Memory B cell (primary cell): ENCODE measurements around the gene DRAM2.
"Not testable (repeated sequence)": the region's sequence is repeated elsewhere in the genome, so short reads cannot be mapped to it uniquely, and the experiment has no call there.

ENCODE experiments used
- ATAC-seq: fragments of 150-1000 bp; cut with Tn5 transposase; 2 replicates; pipeline ENCODE4 v1.10.0; 2021; ENCODE audit warnings: low read depth, mild to moderate bottlenecking, moderate library complexity
- DNase-seq, 2 donors: peaks; one replicate each; pipeline ENCODE4 v3.0.0; 2022; ENCODE audit warnings: low spot score in 2 of 2
- H3K27ac Mint-ChIP-seq: one replicate; pipeline ENCODE4 v1.8.0; 2022; ENCODE audit warnings: mild to moderate bottlenecking, moderate library complexity, mixed read lengths
- H3K27me3 Mint-ChIP-seq: one replicate; pipeline ENCODE4 v1.8.0; 2022; ENCODE audit warnings: mixed read lengths
- H3K36me3 Mint-ChIP-seq: one replicate; pipeline ENCODE4 v1.8.0; 2022; ENCODE audit warnings: mild to moderate bottlenecking, mixed read lengths
- H3K4me1 Mint-ChIP-seq: one replicate; pipeline ENCODE4 v1.8.0; 2022; ENCODE audit warnings: mixed read lengths
- H3K4me3 Mint-ChIP-seq: one replicate; pipeline ENCODE4 v1.8.0; 2022; ENCODE audit warnings: mild to moderate bottlenecking, moderate library complexity, mixed read lengths
- H3K9me3 Mint-ChIP-seq: one replicate; pipeline ENCODE4 v1.8.0; 2022; ENCODE audit warnings: mixed read lengths

Gene DRAM2

GRCh38 chr1:111082421-111083203 lies 57.3 kb downstream of the DRAM2 start:
- no peaks in the 10 kb centered on the region for H3K27me3 Mint-ChIP-seq
- H3K4me1 Mint-ChIP-seq, result peaks cover 18% of the 10 kb centered on the region
- peaks cover 2% of the 10 kb centered on the region for H3K36me3 Mint-ChIP-seq
- ATAC-seq, result peak; percentile 71
- DNase-seq, result no peak
- no peak overlapping the region for H3K4me3 Mint-ChIP-seq
- peak overlapping the region; percentile 14 for H3K27ac Mint-ChIP-seq
- peaks cover 10% of the 10 kb centered on the region for H3K9me3 Mint-ChIP-seq

- not testable (repeated sequence) for H3K27ac Mint-ChIP-seq, H3K4me3 Mint-ChIP-seq, DNase-seq, ATAC-seq, H3K36me3 Mint-ChIP-seq, H3K27me3 Mint-ChIP-seq
- H3K4me1 Mint-ChIP-seq, result peaks cover 16% of the 10 kb centered on the region
- H3K9me3 Mint-ChIP-seq, result peaks cover 11% of the 10 kb centered on the region
Observed at GRCh38 chr1:111079329-111079728, 60.6 kb downstream of the DRAM2 start.

GRCh38 chr1:111077312-111077711 lies 62.6 kb downstream of the DRAM2 start:
- not testable (repeated sequence) for ATAC-seq, H3K36me3 Mint-ChIP-seq, DNase-seq

More at GRCh38 chr1:111077312-111077711, 62.6 kb downstream of the DRAM2 start:
- H3K9me3 Mint-ChIP-seq, H3K4me3 Mint-ChIP-seq, H3K4me1 Mint-ChIP-seq, H3K27me3 Mint-ChIP-seq, H3K27ac Mint-ChIP-seq: not testable (repeated sequence)
